Fibroblast of lung (primary cell): ENCODE measurements around the gene PSMA5. TPM values are rescaled to one million over a fixed set of nuclear protein-coding genes. Genes with fewer than 3 reads are reported as not detected.

Experiments
- DNase-seq, 2 donors: peaks; one replicate each; pipeline versions ENCODE4 v3.0.0 to v3.0.0-alpha.2; 2010; ENCODE audit warnings: low read depth in 2 of 2
- H2AFZ ChIP-seq: 2 replicates; pipeline ENCODE4 v1.5.1; 2012; ENCODE audit warnings: low read length, control low read depth, inconsistent platforms
- H3K27ac ChIP-seq: 2 replicates; pipeline ENCODE4 v1.5.1; 2011; ENCODE audit warnings: low read length, control low read depth; ENCODE audit not compliant: insufficient read depth
- H3K27me3 ChIP-seq: 2 replicates; pipeline ENCODE4 v1.5.1; 2011; ENCODE audit warnings: mild to moderate bottlenecking, low read length; ENCODE audit not compliant: control insufficient read depth, insufficient read depth
- H3K36me3 ChIP-seq: 2 replicates; pipeline ENCODE4 v1.5.1; 2011; ENCODE audit warnings: low read length; ENCODE audit not compliant: control insufficient read depth, insufficient read depth
- H3K4me1 ChIP-seq: 2 replicates; pipeline ENCODE4 v1.5.1; 2011; ENCODE audit warnings: low read length; ENCODE audit not compliant: control insufficient read depth, insufficient read depth; ENCODE audit errors: extremely low read depth
- H3K4me2 ChIP-seq: 2 replicates; pipeline ENCODE4 v1.5.1; 2011; ENCODE audit warnings: low read length, control low read depth; ENCODE audit not compliant: insufficient read depth; ENCODE audit errors: extremely low read depth
- H3K4me3 ChIP-seq, 4 experiments: fragments of 200-600 bp in 1 of 4; sonication (generic) in 1 of 4; replicated peaks in 1 of 4; 2 replicates each; pipeline ENCODE4 v1.5.1; 2011 to 2016; ENCODE audit warnings: low read length in 4 of 4, low read depth in 3 of 4, mild to moderate bottlenecking in 3 of 4, control low read depth in 2 of 4, inconsistent platforms in 1 of 4, mixed read lengths in 1 of 4; ENCODE audit not compliant: insufficient read depth in 1 of 4; ENCODE audit errors: control extremely low read depth in 1 of 4
- H3K79me2 ChIP-seq: 2 replicates; pipeline ENCODE4 v1.5.1; 2012; ENCODE audit warnings: mild to moderate bottlenecking, low read length, inconsistent platforms; ENCODE audit not compliant: control insufficient read depth, insufficient read depth
- H3K9ac ChIP-seq: 2 replicates; pipeline ENCODE4 v1.5.1; 2011; ENCODE audit warnings: mild to moderate bottlenecking, low read length, control low read depth; ENCODE audit not compliant: insufficient read depth
- H3K9me3 ChIP-seq: 2 replicates; pipeline ENCODE4 v1.5.1; 2012; ENCODE audit warnings: low read depth, low read length; ENCODE audit not compliant: control insufficient read depth, insufficient read depth
- H4K20me1 ChIP-seq: 2 replicates; pipeline ENCODE4 v1.5.1; 2011; ENCODE audit warnings: low read length; ENCODE audit not compliant: control insufficient read depth, insufficient read depth; ENCODE audit errors: extremely low read depth
- CTCF ChIP-seq, 2 donors: IDR thresholded peaks in 1 of 2; conservative IDR thresholded peaks in 1 of 2; 1 replicate in 1 of 2; 2 replicates in 1 of 2; pipeline ENCODE4 v1.5.1; 2011 to 2012; ENCODE audit warnings: low read length in 2 of 2, control low read depth in 1 of 2, inconsistent platforms in 1 of 2, low read depth in 1 of 2, mild to moderate bottlenecking in 1 of 2
- EZH2 ChIP-seq: IDR thresholded peaks from 2 replicates; pipeline ENCODE4 v1.5.1; 2012; ENCODE audit warnings: low read length, control low read depth, mild to moderate bottlenecking; ENCODE audit errors: missing control alignments
- polyA plus RNA-seq, 2 donors: library from polyadenylated mRNA; depleted of rRNA in 1 of 2; stranded (reverse) in 1 of 2; unstranded in 1 of 2; fragments of >200 nt; gene quantifications; 2 replicates each; pipeline ENCODE4 v1.2.1, GENCODE V29; 2011 to 2012; ENCODE audit warnings: missing spikeins in 1 of 2
- total RNA-seq: library from RNA; depleted of rRNA; stranded (reverse); fragments of >200 nt; gene quantifications from 2 replicates; pipeline ENCODE4 v1.2.1, GENCODE V29; 2014

The PSMA5 gene
- total and polyA plus RNA-seq, 2 donors (not counting 1 experiment from before 2014, with no cell fraction given), result 41.0 to 145 TPM

- Histone ChIP-seq H3K27me3 (no peaks in the 10 kb centered on the region), H3K9me3 (no peaks in the 10 kb centered on the region), H3K4me3 (no peak overlapping the region), H3K4me2 (no peak overlapping the region), H3K4me1 (no peaks in the 10 kb centered on the region), H3K27ac (no peak overlapping the region), H4K20me1 (no peaks in the 10 kb centered on the region), H3K9ac (no peak overlapping the region), H3K36me3 (no peaks in the 10 kb centered on the region), H3K79me2 (no peaks in the 10 kb centered on the region), H2AFZ (no peak overlapping the region)
- TF ChIP-seq CTCF (conservative IDR thresholded peaks at IDR 0.05 in 1 of 2, IDR thresholded peaks at IDR 0.05 in 1 of 2; ENCODE audit: low read depth in 1 of 2, low read length in 2 of 2) (no peak), EZH2 (no peak)
- no peak for DNase-seq
These were observed 71.3 kb downstream of the PSMA5 start for GRCh38 chr1:109354929-109355328.

GRCh38 chr1:109351457-109351856, 74.8 kb downstream of the PSMA5 start:
- Histone ChIP-seq H3K27me3 (no peaks in the 10 kb centered on the region), H3K9ac (no peak overlapping the region), H2AFZ (no peak overlapping the region), H3K4me3 (no peak overlapping the region), H3K4me2 (no peak overlapping the region), H3K9me3 (no peaks in the 10 kb centered on the region), H3K27ac (no peak overlapping the region), H3K36me3 (no peaks in the 10 kb centered on the region), H3K79me2 (no peaks in the 10 kb centered on the region), H4K20me1 (no peaks in the 10 kb centered on the region), H3K4me1 (no peaks in the 10 kb centered on the region)
- TF ChIP-seq EZH2 (no peak), CTCF (conservative IDR thresholded peaks at IDR 0.05 in 1 of 2, IDR thresholded peaks at IDR 0.05 in 1 of 2; ENCODE audit: low read depth in 1 of 2, low read length in 2 of 2) (no peak)
- no peak for DNase-seq

- DNase-seq, result no peak
- TF ChIP-seq CTCF (conservative IDR thresholded peaks at IDR 0.05 in 1 of 2, IDR thresholded peaks at IDR 0.05 in 1 of 2; ENCODE audit: low read depth in 1 of 2, low read length in 2 of 2), result no peak
- no peak for TF ChIP-seq EZH2
- no peaks in the 10 kb centered on the region for H3K79me2 ChIP-seq
- H4K20me1 ChIP-seq, result no peaks in the 10 kb centered on the region
- no peaks in the 10 kb centered on the region for H3K27me3 ChIP-seq
- no peak overlapping the region for H3K27ac ChIP-seq
- no peak overlapping the region for H2AFZ ChIP-seq
- no peak overlapping the region for H3K4me3 ChIP-seq
- H3K4me2 ChIP-seq, result no peak overlapping the region
- no peaks in the 10 kb centered on the region for H3K9me3 ChIP-seq
- H3K4me1 ChIP-seq, result no peaks in the 10 kb centered on the region
- no peaks in the 10 kb centered on the region for H3K36me3 ChIP-seq
- H3K9ac ChIP-seq, result no peak overlapping the region
These were observed 75.6 kb downstream of the PSMA5 start for GRCh38 chr1:109350655-109351054.
